ENCODE data around the gene UBL7. TPM values are rescaled to one million over a fixed set of nuclear protein-coding genes. Genes with fewer than 3 reads are reported as not detected.

UBL7 gene
- polyA plus RNA-seq, 1 donor from 2014 or later = 70.7 TPM

DNA sequence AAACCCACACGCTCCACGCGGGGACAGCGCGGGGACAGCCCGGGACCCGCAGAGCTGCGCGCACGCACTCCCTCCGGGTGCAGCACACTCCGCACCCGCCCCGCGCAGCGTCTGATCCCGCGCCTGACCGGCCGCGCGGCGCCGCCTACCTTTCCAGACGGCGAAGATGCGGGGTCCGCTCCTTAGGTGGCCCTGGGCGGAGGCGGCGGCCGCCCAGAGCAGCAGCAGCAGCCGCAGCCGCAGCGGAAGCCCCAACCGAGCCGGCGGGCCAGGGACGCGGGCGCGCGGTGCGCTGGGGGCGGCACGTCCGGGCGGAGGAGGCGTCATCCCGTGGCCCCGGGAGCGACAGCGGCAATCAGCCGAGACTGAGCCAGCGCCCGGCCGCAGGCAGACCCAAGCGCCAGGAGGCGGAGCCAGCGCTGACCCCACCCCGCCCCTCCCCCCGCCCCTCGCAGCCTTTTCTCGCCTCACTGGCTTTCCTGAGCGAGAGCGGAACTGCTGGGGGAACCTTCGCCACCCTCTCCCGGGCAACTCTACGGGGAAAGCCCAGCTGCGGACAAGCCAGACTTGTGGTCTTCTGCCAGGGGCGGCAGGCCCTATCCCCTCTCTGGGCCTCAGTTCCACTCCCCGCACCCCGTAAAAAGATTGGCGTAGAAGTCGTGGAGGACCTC, 27.2 kb downstream of the UBL7 start, which contains the start of gene SEMA7A:
Gene SEMA7A, minus strand, starts transcription at position 367 of the 671 bp plus-strand sequence. Its CDS starts 40 bp downstream, at position 327.
- Histone ChIP-seq H3K79me2 (replicated peaks; ENCODE audit: insufficient read depth, low read length) (peaks cover 24% of the 10 kb centered on the region), H4K20me1 (ENCODE audit: insufficient read depth) (no peaks in the 10 kb centered on the region), H3K9me2 (ENCODE audit: insufficient read depth, low read length) (no peaks in the 10 kb centered on the region), H3K4me2 (ENCODE audit: low read length) (peak within 1 kb of the TSS; percentile 73), H3K27ac (ENCODE audit: low read length) (peak within 1 kb of the TSS; percentile 45), H3K27me3 (ENCODE audit: insufficient read depth, low read depth, low read length) (no peaks in the 10 kb centered on the region), H2AFZ (ENCODE audit: low read depth, low read length) (peak within 1 kb of the TSS; percentile 51), H3K4me3 (ENCODE audit: low read length) (peak within 1 kb of the TSS; percentile 94), H3K9me3 (ENCODE audit: low read length) (no peaks in the 10 kb centered on the region), H3K9ac (ENCODE audit: low read length) (peak within 1 kb of the TSS; percentile 84), H3K36me3 (ENCODE audit: insufficient read depth, low read length) (no peaks in the 10 kb centered on the region), H3F3A (ENCODE audit: insufficient read depth, low read length, poor library complexity, severe bottlenecking) (no peaks in the 10 kb centered on the region)
- TF ChIP-seq RAD21 (conservative IDR thresholded peaks at IDR 0.05) (no peak), TAF1 (IDR thresholded peaks at IDR 0.05; ENCODE audit: low read depth) (peak; percentile 9), POLR2AphosphoS5 (IDR thresholded peaks at IDR 0.05) (peak; percentile 74), EP300 (conservative IDR thresholded peaks at IDR 0.05; ENCODE audit: poor library complexity, severe bottlenecking) (peak; percentile 24), SMC3 (conservative IDR thresholded peaks at IDR 0.05; ENCODE audit: poor library complexity) (peak; percentile 30), MXI1 (conservative IDR thresholded peaks at IDR 0.05; ENCODE audit: poor library complexity, severe bottlenecking) (peak; percentile 74), EZH2 (IDR thresholded peaks at IDR 0.05; ENCODE audit: borderline replicate concordance, insufficient read depth, low read length, poor library complexity, severe bottlenecking) (no peak)
- TF ChIP-seq, protein P1, sequence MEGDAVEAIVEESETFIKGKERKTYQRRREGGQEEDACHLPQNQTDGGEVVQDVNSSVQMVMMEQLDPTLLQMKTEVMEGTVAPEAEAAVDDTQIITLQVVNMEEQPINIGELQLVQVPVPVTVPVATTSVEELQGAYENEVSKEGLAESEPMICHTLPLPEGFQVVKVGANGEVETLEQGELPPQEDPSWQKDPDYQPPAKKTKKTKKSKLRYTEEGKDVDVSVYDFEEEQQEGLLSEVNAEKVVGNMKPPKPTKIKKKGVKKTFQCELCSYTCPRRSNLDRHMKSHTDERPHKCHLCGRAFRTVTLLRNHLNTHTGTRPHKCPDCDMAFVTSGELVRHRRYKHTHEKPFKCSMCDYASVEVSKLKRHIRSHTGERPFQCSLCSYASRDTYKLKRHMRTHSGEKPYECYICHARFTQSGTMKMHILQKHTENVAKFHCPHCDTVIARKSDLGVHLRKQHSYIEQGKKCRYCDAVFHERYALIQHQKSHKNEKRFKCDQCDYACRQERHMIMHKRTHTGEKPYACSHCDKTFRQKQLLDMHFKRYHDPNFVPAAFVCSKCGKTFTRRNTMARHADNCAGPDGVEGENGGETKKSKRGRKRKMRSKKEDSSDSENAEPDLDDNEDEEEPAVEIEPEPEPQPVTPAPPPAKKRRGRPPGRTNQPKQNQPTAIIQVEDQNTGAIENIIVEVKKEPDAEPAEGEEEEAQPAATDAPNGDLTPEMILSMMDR (IDR thresholded peaks at IDR 0.05; ENCODE audit: poor library complexity, severe bottlenecking) = no peak
- TF ChIP-seq, protein P2, sequence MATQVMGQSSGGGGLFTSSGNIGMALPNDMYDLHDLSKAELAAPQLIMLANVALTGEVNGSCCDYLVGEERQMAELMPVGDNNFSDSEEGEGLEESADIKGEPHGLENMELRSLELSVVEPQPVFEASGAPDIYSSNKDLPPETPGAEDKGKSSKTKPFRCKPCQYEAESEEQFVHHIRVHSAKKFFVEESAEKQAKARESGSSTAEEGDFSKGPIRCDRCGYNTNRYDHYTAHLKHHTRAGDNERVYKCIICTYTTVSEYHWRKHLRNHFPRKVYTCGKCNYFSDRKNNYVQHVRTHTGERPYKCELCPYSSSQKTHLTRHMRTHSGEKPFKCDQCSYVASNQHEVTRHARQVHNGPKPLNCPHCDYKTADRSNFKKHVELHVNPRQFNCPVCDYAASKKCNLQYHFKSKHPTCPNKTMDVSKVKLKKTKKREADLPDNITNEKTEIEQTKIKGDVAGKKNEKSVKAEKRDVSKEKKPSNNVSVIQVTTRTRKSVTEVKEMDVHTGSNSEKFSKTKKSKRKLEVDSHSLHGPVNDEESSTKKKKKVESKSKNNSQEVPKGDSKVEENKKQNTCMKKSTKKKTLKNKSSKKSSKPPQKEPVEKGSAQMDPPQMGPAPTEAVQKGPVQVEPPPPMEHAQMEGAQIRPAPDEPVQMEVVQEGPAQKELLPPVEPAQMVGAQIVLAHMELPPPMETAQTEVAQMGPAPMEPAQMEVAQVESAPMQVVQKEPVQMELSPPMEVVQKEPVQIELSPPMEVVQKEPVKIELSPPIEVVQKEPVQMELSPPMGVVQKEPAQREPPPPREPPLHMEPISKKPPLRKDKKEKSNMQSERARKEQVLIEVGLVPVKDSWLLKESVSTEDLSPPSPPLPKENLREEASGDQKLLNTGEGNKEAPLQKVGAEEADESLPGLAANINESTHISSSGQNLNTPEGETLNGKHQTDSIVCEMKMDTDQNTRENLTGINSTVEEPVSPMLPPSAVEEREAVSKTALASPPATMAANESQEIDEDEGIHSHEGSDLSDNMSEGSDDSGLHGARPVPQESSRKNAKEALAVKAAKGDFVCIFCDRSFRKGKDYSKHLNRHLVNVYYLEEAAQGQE (IDR thresholded peaks at IDR 0.05; ENCODE audit: borderline replicate concordance) = peak; percentile 35

DNA sequence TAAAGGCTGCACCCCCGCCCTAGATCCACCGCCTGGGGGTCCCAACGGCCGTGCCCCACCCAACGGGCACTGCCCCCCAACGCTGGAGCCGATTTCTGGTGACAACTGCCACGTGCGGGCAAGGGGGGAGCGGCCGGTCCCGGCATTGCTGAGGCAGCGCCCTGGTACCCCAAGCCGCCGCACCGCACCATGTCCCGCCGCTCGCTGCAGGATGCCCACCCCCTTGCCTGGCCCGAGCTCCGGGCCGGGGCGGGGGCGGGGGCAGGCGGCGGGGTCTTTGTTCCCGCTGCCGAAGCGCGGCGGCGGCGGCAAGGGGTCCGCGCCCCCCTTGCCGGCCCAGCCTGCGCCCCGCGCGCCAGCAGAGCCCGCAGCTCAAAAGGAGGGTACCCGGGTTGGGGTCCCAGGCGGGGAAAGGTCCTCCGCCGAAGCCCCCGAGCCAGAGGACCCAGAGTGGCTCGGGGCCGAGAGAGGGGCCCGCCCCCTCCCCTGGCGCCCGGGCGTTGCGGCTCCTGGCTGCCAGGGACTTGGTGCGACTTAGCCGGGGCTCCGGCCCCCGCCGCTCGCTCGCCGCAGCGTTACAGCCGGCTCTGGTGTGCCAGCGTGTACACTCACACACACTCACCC, 27.9 kb downstream of the UBL7 start:
- H3K27ac ChIP-seq (ENCODE audit: low read length) = peak overlapping the region; percentile 45
- no peaks in the 10 kb centered on the region for H3F3A ChIP-seq (ENCODE audit: insufficient read depth, low read length, poor library complexity, severe bottlenecking)
- H3K4me2 ChIP-seq (ENCODE audit: low read length) = peak overlapping the region; percentile 59
- peak; percentile 25 for TF ChIP-seq MXI1 (conservative IDR thresholded peaks at IDR 0.05; ENCODE audit: poor library complexity, severe bottlenecking)
- TF ChIP-seq TAF1 (IDR thresholded peaks at IDR 0.05; ENCODE audit: low read depth) = no peak
- no peak for TF ChIP-seq EP300 (conservative IDR thresholded peaks at IDR 0.05; ENCODE audit: poor library complexity, severe bottlenecking)
- TF ChIP-seq, protein P1 (IDR thresholded peaks at IDR 0.05; ENCODE audit: poor library complexity, severe bottlenecking) = no peak
- H3K36me3 ChIP-seq (ENCODE audit: insufficient read depth, low read length) = no peaks in the 10 kb centered on the region
- H4K20me1 ChIP-seq (ENCODE audit: insufficient read depth) = no peaks in the 10 kb centered on the region
- peaks cover 24% of the 10 kb centered on the region for H3K79me2 ChIP-seq (replicated peaks; ENCODE audit: insufficient read depth, low read length)
- H3K4me3 ChIP-seq (ENCODE audit: low read length) = peak overlapping the region; percentile 94
- no peaks in the 10 kb centered on the region for H3K27me3 ChIP-seq (ENCODE audit: insufficient read depth, low read depth, low read length)
- H2AFZ ChIP-seq (ENCODE audit: low read depth, low read length) = peak overlapping the region; percentile 51
- H3K9ac ChIP-seq (ENCODE audit: low read length) = peak overlapping the region; percentile 84
- no peaks in the 10 kb centered on the region for H3K9me3 ChIP-seq (ENCODE audit: low read length)
- no peaks in the 10 kb centered on the region for H3K9me2 ChIP-seq (ENCODE audit: insufficient read depth, low read length)

Data from neural cell (in vitro differentiated cells).